Muscle layer of colon (tissue), 2 donors: ENCODE results near the gene ATP9B.
"Not testable (repeated sequence)": the region's sequence is repeated elsewhere in the genome, so short reads cannot be mapped to it uniquely, and the experiment has no call there.

Experiments used
- H3K27ac ChIP-seq: one replicate; pipeline ENCODE4 v1.7.0; 2013; ENCODE audit warnings: low read depth, mild to moderate bottlenecking, low read length, moderate library complexity
- H3K27me3 ChIP-seq, 2 donors: one replicate each; pipeline ENCODE4 v1.7.0; 2013; ENCODE audit warnings: low read length in 2 of 2, mild to moderate bottlenecking in 2 of 2; ENCODE audit not compliant: insufficient read depth in 2 of 2, control insufficient read depth in 1 of 2
- H3K36me3 ChIP-seq: one replicate; pipeline ENCODE4 v1.7.0; 2013; ENCODE audit warnings: mild to moderate bottlenecking, low read length; ENCODE audit not compliant: insufficient read depth
- H3K4me1 ChIP-seq: one replicate; pipeline ENCODE4 v1.7.0; 2013; ENCODE audit warnings: mild to moderate bottlenecking, low read length; ENCODE audit not compliant: insufficient read depth
- H3K4me3 ChIP-seq, 2 donors: one replicate each; pipeline ENCODE4 v1.7.0; 2013; ENCODE audit warnings: low read length in 2 of 2, low read depth in 1 of 2, mild to moderate bottlenecking in 1 of 2, moderate library complexity in 1 of 2
- H3K9ac ChIP-seq: one replicate; pipeline ENCODE4 v1.7.0; 2013; ENCODE audit warnings: low read length
- H3K9me3 ChIP-seq: one replicate; pipeline ENCODE4 v1.7.0; 2013; ENCODE audit warnings: mild to moderate bottlenecking, low read length
- donor health status: abdominal sarcoma.
- donor health status: Adenocarcinoma of cecum.

ATP9B gene

DNA sequence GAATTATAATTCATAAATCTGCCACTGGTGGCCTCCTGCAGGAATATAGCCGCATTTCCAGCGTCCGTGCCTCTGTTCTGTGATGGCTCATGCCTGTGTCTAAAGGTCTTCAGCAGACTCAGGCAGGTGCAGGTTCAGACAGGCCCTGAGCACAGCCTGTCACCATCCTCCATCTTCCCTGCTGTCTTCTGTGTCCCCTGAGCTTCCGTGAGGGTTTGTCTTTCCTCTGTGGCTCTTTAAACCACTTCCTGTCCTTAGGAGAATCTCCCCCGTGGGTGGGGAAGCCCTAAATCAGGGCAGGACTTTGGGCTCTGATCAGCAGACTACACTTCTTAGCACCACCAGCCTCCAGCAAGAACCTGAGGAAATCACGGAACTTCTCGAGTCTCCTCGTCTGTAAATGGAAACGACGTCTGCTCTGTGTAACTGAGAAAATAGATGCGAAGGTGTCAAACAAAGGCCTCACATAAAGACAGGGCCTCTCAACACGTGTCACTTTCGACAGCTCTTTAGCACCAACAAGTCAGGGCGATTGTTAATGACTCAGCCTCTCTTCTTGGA is 302.4 kb downstream of the ATP9B start:
- Histone ChIP-seq H3K4me3 (no peak overlapping the region), H3K9me3 (no peaks in the 10 kb centered on the region), H3K27ac (no peak overlapping the region), H3K9ac (no peak overlapping the region), H3K36me3 (no peaks in the 10 kb centered on the region), H3K4me1 (no peaks in the 10 kb centered on the region), H3K27me3 (no peaks in the 10 kb centered on the region)

DNA sequence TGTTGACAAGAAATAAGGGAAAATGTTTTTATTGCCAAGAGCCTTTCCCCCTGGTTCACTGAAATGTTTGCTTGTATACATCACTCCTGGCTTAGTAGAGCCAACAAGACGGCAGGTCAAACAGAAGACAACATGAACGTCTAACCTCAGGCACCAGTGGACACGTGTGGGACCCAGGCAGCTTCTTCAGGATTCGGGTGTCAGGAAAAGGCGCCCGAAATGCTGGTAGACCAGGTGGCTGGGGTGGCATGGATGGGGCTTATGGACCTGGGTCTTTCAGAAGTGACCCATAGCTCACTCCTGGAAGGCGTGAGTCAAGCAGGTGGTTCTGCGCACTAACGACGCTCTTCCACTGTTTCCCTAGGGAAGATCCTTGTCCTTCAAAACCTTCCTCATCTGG is 303.3 kb downstream of the ATP9B start:
- no peak overlapping the region for H3K27ac ChIP-seq
- H3K4me1 ChIP-seq, result no peaks in the 10 kb centered on the region
- H3K27me3 ChIP-seq, result no peaks in the 10 kb centered on the region
- no peaks in the 10 kb centered on the region for H3K9me3 ChIP-seq
- no peaks in the 10 kb centered on the region for H3K36me3 ChIP-seq
- no peak overlapping the region for H3K4me3 ChIP-seq
- no peak overlapping the region for H3K9ac ChIP-seq

DNA sequence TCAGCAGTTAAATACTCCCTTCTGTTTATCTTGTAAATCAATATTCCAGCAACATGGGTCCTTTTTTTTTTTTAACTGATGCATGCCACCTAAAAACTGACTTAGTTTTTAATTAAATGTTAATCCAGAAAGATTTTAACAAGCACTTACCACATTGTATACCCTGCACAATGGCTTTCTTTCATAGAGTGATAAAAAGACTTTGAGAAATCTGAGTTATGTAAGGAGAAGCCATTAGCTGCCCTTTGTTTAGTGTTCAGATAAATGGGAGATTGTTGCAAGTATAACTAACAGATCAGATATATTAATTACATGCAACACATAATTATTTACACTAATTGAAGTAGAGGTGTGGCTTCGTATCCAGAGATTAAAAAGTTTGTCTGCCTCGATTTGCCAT is 303.8 kb downstream of the ATP9B start:
- no peak overlapping the region for H3K9ac ChIP-seq
- no peaks in the 10 kb centered on the region for H3K36me3 ChIP-seq
- no peak overlapping the region for H3K4me3 ChIP-seq
- H3K9me3 ChIP-seq, result no peaks in the 10 kb centered on the region
- no peak overlapping the region for H3K27ac ChIP-seq
- no peaks in the 10 kb centered on the region for H3K4me1 ChIP-seq
- no peaks in the 10 kb centered on the region for H3K27me3 ChIP-seq

DNA sequence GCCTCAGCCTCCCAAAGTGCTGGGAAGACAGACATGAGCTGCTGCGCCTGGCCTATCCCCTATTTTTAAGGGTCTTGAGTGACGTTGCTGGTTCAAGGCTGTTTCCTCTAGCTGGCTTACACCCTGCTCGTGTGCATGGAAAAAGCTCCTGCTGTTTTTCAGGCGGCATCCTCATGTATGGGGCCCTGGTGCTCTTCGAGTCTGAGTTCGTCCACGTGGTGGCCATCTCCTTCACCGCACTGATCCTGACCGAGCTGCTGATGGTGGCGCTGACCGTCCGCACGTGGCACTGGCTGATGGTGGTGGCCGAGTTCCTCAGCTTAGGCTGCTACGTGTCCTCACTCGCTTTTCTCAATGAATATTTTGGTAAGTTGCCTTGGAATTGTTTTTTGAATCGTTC is 304.5 kb downstream of the ATP9B start:
- no peak overlapping the region for H3K9ac ChIP-seq
- H3K27ac ChIP-seq, result no peak overlapping the region
- H3K27me3 ChIP-seq, result no peaks in the 10 kb centered on the region
- H3K4me3 ChIP-seq, result no peak overlapping the region
- no peaks in the 10 kb centered on the region for H3K4me1 ChIP-seq
- no peaks in the 10 kb centered on the region for H3K36me3 ChIP-seq
- no peaks in the 10 kb centered on the region for H3K9me3 ChIP-seq

DNA sequence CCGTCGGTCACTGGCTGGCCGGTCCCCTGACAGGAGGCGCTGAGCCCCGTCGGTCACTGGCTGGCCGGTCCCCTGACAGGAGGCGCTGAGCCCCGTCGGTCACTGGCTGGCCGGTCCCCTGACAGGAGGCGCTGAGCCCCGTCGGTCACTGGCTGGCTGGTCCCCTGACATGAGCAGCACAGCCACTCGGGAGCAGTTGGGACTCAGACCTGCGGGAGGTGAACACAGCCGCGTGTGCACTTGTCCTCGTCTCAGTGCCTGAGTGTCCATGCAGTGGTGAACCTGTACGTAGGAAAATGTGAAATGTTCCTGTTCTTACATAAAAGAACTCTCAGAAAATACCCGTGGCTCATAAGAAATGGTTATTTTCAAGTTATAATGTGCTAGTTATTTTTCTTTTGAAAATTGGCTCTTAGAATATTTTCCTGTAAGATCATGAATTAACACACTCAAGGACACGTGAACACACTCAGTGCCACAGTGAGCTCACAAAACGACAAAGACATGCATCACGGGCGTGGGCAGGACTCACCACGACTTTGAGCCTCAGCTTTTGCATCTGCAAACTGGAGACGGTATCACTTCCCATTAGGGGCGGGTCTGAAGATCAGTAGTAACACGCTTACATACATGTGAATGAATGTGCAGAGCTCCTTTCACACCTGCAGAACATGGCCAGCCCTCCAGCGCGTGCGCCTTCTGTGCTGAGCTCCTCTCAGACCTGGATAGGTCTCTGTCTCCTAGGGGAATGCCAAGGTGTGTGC is 305.4 kb downstream of the ATP9B start:
- H3K4me1 ChIP-seq, result peaks cover 4% of the 10 kb centered on the region
- H3K9ac ChIP-seq, result no peak overlapping the region
- no peak overlapping the region for H3K4me3 ChIP-seq
- H3K9me3 ChIP-seq, result no peaks in the 10 kb centered on the region
- no peaks in the 10 kb centered on the region for H3K36me3 ChIP-seq
- no peak overlapping the region for H3K27ac ChIP-seq
- no peaks in the 10 kb centered on the region for H3K27me3 ChIP-seq

DNA sequence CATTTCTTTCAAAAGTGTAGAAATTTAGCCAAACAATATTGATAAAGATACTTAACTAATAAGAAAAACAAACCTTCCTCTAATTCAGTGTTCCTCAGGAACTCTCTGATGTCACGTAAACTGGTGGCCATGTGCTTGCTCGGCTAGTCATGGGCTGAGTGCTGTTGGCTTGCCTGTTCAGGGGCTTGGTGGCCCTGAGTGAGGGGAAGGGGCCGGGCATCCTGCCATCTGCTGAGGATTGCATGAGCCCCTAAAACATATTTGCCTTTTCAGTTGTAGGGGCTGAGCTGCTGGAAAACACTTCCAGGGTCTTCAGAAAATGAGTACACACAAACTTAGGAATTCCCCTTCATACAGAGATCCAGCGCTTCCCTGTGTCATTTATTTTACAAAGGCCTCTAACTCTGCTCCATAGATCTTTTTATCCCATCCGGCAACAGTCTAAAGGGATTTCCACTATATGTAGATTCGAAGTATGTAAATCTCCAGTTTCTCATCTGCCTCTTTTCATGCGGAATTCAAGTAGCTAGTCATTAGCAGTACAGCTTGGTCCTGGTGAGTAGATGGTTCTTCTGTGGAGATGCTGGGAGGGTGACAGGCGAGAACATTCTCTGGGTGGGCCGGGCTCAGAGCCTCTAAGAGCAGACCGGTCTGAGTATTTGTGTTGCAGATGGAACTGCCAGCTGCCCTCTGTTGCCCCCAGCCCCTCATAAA is 306.4 kb downstream of the ATP9B start:
- Histone ChIP-seq H3K27ac (no peak overlapping the region), H3K27me3 (no peaks in the 10 kb centered on the region), H3K9ac (no peak overlapping the region), H3K4me3 (no peak overlapping the region), H3K4me1 (peaks cover 4% of the 10 kb centered on the region), H3K9me3 (no peaks in the 10 kb centered on the region), H3K36me3 (no peaks in the 10 kb centered on the region)

DNA sequence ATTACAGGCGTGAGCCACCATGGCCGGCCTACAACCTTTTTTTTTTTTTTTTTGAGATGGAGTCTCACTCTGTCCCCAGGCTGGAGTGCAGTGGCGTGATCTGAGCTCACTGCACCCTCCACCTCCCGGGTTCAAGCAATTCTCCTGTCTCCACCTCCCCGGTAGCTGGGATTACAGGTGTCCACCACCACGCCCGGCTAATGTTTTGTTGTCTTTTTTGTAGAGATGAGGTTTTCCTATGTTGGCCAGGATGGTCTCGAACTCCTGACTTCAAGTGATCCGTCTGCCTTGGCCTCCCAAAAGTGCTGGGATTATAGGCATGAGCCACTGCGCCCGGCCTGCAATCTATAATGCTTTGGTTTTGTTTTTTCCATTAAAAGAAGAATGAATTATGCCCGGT is 307.5 kb downstream of the ATP9B start:
- not testable (repeated sequence) for H3K27me3 ChIP-seq, H3K9me3 ChIP-seq, H3K9ac ChIP-seq, H3K4me1 ChIP-seq, H3K27ac ChIP-seq, H3K4me3 ChIP-seq, H3K36me3 ChIP-seq

DNA sequence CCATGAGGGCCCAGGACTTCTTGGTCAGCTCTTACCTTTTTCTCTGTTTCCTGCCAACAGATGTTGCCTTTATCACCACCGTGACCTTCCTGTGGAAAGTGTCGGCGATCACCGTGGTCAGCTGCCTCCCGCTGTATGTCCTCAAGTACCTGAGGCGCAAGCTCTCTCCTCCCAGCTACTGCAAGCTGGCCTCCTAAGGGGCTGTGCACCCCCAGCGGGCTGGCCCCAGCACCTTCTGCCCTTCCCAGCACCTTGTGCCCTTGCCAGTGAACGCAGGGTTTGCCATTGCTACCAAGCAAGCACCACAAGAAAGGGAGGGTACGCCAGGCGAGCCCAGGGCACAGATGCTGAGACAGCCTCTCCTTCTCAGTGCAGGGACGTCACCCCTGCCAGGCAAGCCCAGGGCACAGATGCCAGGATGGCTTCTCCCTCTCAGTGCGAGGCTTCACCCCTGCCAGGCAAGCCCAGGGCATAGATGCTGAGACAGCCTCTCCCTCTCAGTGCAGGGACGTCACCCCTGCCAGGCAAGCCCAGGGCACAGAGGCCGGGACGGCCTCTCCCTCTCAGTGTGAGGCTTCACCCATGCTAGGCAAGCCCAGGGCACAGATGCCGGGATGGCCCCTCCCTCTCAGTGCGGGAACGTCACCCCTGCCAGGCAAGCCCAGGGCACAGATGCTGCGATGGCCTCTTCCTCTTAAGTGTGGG is 308.1 kb downstream of the ATP9B start:
- Histone ChIP-seq H3K4me3 (no peak overlapping the region), H3K9ac (no peak overlapping the region), H3K27ac (no peak overlapping the region), H3K9me3 (no peaks in the 10 kb centered on the region), H3K4me1 (peaks cover 8% of the 10 kb centered on the region), H3K27me3 (no peaks in the 10 kb centered on the region), H3K36me3 (no peaks in the 10 kb centered on the region)

DNA sequence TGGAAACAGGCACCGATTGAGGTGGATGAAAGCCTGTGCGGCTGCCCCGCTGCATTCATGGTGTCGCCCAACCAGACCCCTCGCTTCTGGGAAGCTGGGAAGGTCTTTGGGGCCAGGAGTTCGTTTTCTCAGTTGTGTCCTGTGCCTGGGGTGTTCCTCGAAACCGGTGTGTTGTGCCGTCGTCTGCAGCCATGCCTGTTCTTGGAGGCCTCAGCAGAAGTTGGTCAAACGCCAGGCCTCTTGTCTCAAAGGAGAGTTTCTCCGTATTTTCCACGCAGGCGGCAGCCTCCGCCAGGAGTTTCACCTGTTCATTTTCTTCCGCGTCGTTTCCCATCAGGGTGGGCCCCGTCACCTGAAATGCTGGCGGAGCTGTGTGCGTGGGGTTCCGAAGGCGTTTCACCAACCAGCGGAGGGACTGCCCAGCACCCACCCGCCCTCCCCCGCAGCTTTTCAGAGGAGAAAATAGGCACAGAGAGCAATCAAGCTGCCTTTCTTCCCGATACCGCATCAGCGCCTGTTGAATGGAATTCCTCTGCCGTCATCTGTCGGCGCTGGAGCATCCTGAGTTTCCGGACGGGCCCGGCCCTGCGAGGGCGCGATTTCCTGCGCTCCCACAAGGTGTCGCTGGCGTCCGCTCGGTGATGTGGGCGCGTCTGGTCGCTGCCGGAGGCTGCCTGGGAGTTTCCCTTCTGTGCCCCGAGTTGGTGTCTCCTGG is 309.5 kb downstream of the ATP9B start:
- Histone ChIP-seq H3K27me3 (no peaks in the 10 kb centered on the region), H3K4me3 (no peak overlapping the region), H3K9me3 (no peaks in the 10 kb centered on the region), H3K9ac (no peak overlapping the region), H3K4me1 (peaks cover 8% of the 10 kb centered on the region), H3K36me3 (no peaks in the 10 kb centered on the region), H3K27ac (no peak overlapping the region)

DNA sequence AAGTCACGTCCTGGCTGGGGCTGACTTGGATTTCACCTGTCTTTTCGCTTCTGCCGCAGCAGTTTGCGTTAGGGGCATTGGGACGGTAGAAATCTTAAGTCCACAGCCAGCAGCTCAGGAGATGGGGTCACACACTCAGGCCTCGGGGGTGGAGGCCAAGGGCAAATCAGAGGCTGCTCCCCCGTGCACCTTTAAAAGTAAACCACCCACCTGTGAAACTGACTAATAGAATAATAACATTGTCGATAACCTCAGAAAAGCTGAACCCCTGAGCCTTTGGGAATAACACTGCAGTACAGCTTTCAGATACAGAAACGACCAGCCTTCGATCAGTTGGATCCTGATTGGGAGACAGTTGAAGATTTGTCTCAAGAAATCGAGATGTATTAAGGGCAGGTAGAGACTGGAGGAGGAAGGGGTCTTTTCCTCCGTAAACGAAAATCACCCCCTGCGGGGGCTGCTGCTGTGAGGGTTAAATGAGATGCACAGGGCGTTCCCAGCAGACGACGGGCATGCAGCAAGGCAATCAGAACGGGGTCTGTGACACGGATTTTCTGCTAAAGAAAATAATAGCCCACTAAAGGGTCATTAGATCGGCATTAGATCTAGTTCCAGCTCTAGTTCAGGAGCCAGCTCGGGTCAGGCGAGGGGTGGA is 310.2 kb downstream of the ATP9B start:
- Histone ChIP-seq H3K4me1 (peaks cover 8% of the 10 kb centered on the region), H3K27ac (no peak overlapping the region), H3K36me3 (no peaks in the 10 kb centered on the region), H3K9ac (no peak overlapping the region), H3K27me3 (no peaks in the 10 kb centered on the region), H3K9me3 (no peaks in the 10 kb centered on the region), H3K4me3 (no peak overlapping the region)
